HG02798 (cell line): ENCODE measurements around the gene PROK1.
"Not testable (repeated sequence)": the region's sequence is repeated elsewhere in the genome, so short reads cannot be mapped to it uniquely, and the experiment has no call there.

Source experiments
- ATAC-seq: cut with Tn5 transposase; IDR thresholded peaks from one replicate; pipeline ENCODE4 v1.9.1; 2021; ENCODE audit warnings: mild to moderate bottlenecking; ENCODE audit not compliant: unreplicated experiment, poor library complexity

PROK1 gene

GRCh38 chr1:110433213-110433612 is 17.7 kb upstream of the PROK1 start:
- no peak for ATAC-seq

GRCh38 chr1:110433803-110434202 is 17.1 kb upstream of the PROK1 start:
- ATAC-seq = no peak

- ATAC-seq = no peak
These were observed 16.0 kb upstream of the PROK1 start for GRCh38 chr1:110434946-110435345.

GRCh38 chr1:110436635-110437034 is 14.3 kb upstream of the PROK1 start:
- no peak for ATAC-seq

- ATAC-seq = not testable (repeated sequence)
These were observed 13.2 kb upstream of the PROK1 start for GRCh38 chr1:110437645-110438299.

- ATAC-seq = no peak
These were observed 12.1 kb upstream of the PROK1 start for GRCh38 chr1:110438893-110439292.

GRCh38 chr1:110439873-110440272 is 11.1 kb upstream of the PROK1 start:
- ATAC-seq = not testable (repeated sequence)

GRCh38 chr1:110440877-110441276 is 10.1 kb upstream of the PROK1 start:
- ATAC-seq = no peak

- no peak for ATAC-seq
These were observed 9.1 kb upstream of the PROK1 start for GRCh38 chr1:110441888-110442287.

GRCh38 chr1:110443451-110443850 is 7.5 kb upstream of the PROK1 start:
- no peak for ATAC-seq

GRCh38 chr1:110444561-110444960 is 6.4 kb upstream of the PROK1 start:
- ATAC-seq = no peak

- no peak for ATAC-seq
These were observed 993 bp upstream of the PROK1 start for GRCh38 chr1:110449661-110450651.

- ATAC-seq = no peak
These were observed 1.4 kb downstream of the PROK1 start for GRCh38 chr1:110452330-110452729.

- ATAC-seq = no peak
These were observed 2.9 kb downstream of the PROK1 start for GRCh38 chr1:110453829-110454228.

- ATAC-seq = no peak
These were observed 3.4 kb downstream of the PROK1 start for GRCh38 chr1:110454328-110454727.

- ATAC-seq = no peak
These were observed 4.2 kb downstream of the PROK1 start for GRCh38 chr1:110455151-110455550.

GRCh38 chr1:110457206-110457605 is 6.3 kb downstream of the PROK1 start:
- no peak for ATAC-seq

GRCh38 chr1:110460253-110461220 is 9.6 kb downstream of the PROK1 start:
- peak; percentile 58 for ATAC-seq

- ATAC-seq = no peak
These were observed 11.1 kb downstream of the PROK1 start for GRCh38 chr1:110462093-110462492.

- no peak for ATAC-seq
These were observed 12.0 kb downstream of the PROK1 start for GRCh38 chr1:110462964-110463363.
